Stimulated activated CD4-positive, alpha-beta T cell treated with anti-CD3 and anti-CD28 coated beads, Interleukin-12 subunit alpha, Interleukin-12 subunit beta, amount 100 ng/mL, for 4 hours (primary cell): ENCODE measurements around the gene ZRSR2.
"Not testable (repeated sequence)": the region's sequence is repeated elsewhere in the genome, so short reads cannot be mapped to it uniquely, and the experiment has no call there.

Experiments used
- DNase-seq: peaks from one replicate; pipeline ENCODE4 v3.0.0-alpha.2; 2020

The ZRSR2 gene

GRCh38 chrX:15808254-15808653 lies 18.0 kb downstream of the ZRSR2 start:
- DNase-seq: no peak

- no peak for DNase-seq
Measured at GRCh38 chrX:15812192-15812938, 22.1 kb downstream of the ZRSR2 start.

GRCh38 chrX:15813416-15813815 lies 23.1 kb downstream of the ZRSR2 start:
- no peak for DNase-seq

GRCh38 chrX:15814771-15815365 lies 24.6 kb downstream of the ZRSR2 start:
- no peak for DNase-seq

- no peak for DNase-seq
Measured at GRCh38 chrX:15815779-15816437, 25.6 kb downstream of the ZRSR2 start.

GRCh38 chrX:15816438-15816809 lies 26.1 kb downstream of the ZRSR2 start:
- DNase-seq: no peak

- no peak for DNase-seq
Measured at GRCh38 chrX:15816886-15817285, 26.6 kb downstream of the ZRSR2 start.

GRCh38 chrX:15820106-15821073 lies 30.1 kb downstream of the ZRSR2 start:
- DNase-seq: no peak

- DNase-seq: no peak
Measured at GRCh38 chrX:15822922-15823321, 32.6 kb downstream of the ZRSR2 start.

GRCh38 chrX:15825936-15826335 lies 35.7 kb downstream of the ZRSR2 start:
- no peak for DNase-seq

GRCh38 chrX:15829217-15829616 lies 38.9 kb downstream of the ZRSR2 start:
- no peak for DNase-seq

GRCh38 chrX:15831347-15831746 lies 41.1 kb downstream of the ZRSR2 start:
- DNase-seq: not testable (repeated sequence)

- no peak for DNase-seq
Measured at GRCh38 chrX:15834053-15834452, 43.8 kb downstream of the ZRSR2 start.

- DNase-seq: no peak
Measured at GRCh38 chrX:15834827-15835595, 44.7 kb downstream of the ZRSR2 start.

- no peak for DNase-seq
Measured at GRCh38 chrX:15838017-15838416, 47.7 kb downstream of the ZRSR2 start.

GRCh38 chrX:15841853-15842516 lies 51.7 kb downstream of the ZRSR2 start:
- no peak for DNase-seq

GRCh38 chrX:15843960-15844359 lies 53.7 kb downstream of the ZRSR2 start:
- DNase-seq: no peak

- DNase-seq: no peak
Measured at GRCh38 chrX:15848576-15848975, 58.3 kb downstream of the ZRSR2 start.

- no peak for DNase-seq
Measured at GRCh38 chrX:15849555-15849954, 59.3 kb downstream of the ZRSR2 start.

- no peak for DNase-seq
Measured at GRCh38 chrX:15853586-15854079, 63.3 kb downstream of the ZRSR2 start.

GRCh38 chrX:15854080-15854655 lies 63.9 kb downstream of the ZRSR2 start:
- DNase-seq: peak; percentile 18
